ENCODE results near the gene PRKAG2.

- TF ChIP-seq CTCF (IDR thresholded peaks at IDR 0.05) (no peak), POLR2AphosphoS5 (IDR thresholded peaks at IDR 0.05) (no peak)
Observed at GRCh38 chr7:151688236-151688780, 188.6 kb downstream of the PRKAG2 start.

All from transverse colon (tissue), 4 donors.